HG03439 (cell line): Measurements from ENCODE around the gene CLDND1.
"Not testable (repeated sequence)": the region's sequence is repeated elsewhere in the genome, so short reads cannot be mapped to it uniquely, and the experiment has no call there.

ENCODE experiments used
- ATAC-seq: cut with Tn5 transposase; IDR thresholded peaks from one replicate; pipeline ENCODE4 v1.9.1; 2021; ENCODE audit warnings: mild to moderate bottlenecking, moderate library complexity; ENCODE audit not compliant: unreplicated experiment

The CLDND1 gene

GRCh38 chr3:98522544-98523281 is at the start of gene CLDND1:
CLDND1 (minus strand) TSS chr3:98522902; CDS start chr3:98521424, 1,478 bp downstream.
- peak; percentile 90 for ATAC-seq

GRCh38 chr3:98568402-98568801 is 45.7 kb upstream of the CLDND1 start:
- ATAC-seq, result no peak

- ATAC-seq, result no peak
These were observed 45.1 kb upstream of the CLDND1 start for GRCh38 chr3:98567666-98568270.

GRCh38 chr3:98565843-98566242 is 43.1 kb upstream of the CLDND1 start:
- ATAC-seq, result no peak

GRCh38 chr3:98565237-98565643 is 42.5 kb upstream of the CLDND1 start:
- ATAC-seq, result no peak

- ATAC-seq, result peak; percentile 17
These were observed 41.7 kb upstream of the CLDND1 start for GRCh38 chr3:98564282-98565005.

- ATAC-seq, result peak; percentile 54
These were observed 41.1 kb upstream of the CLDND1 start for GRCh38 chr3:98563661-98564281.

GRCh38 chr3:98561727-98562521 is 39.2 kb upstream of the CLDND1 start:
- no peak for ATAC-seq

- no peak for ATAC-seq
These were observed 38.2 kb upstream of the CLDND1 start for GRCh38 chr3:98560911-98561310.

- not testable (repeated sequence) for ATAC-seq
These were observed 37.1 kb upstream of the CLDND1 start for GRCh38 chr3:98559769-98560168.

GRCh38 chr3:98558100-98558827 is 35.6 kb upstream of the CLDND1 start:
- ATAC-seq, result no peak

GRCh38 chr3:98557324-98558010 is 34.8 kb upstream of the CLDND1 start:
- ATAC-seq, result no peak

GRCh38 chr3:98556164-98557130 is 33.7 kb upstream of the CLDND1 start:
- ATAC-seq, result peak; percentile 75

GRCh38 chr3:98555025-98555379 is 32.3 kb upstream of the CLDND1 start:
- ATAC-seq, result no peak

GRCh38 chr3:98554580-98554979 is 31.9 kb upstream of the CLDND1 start:
- ATAC-seq, result no peak

- no peak for ATAC-seq
These were observed 31.1 kb upstream of the CLDND1 start for GRCh38 chr3:98553753-98554152.

- no peak for ATAC-seq
These were observed 30.4 kb upstream of the CLDND1 start for GRCh38 chr3:98553021-98553563.
